ENCODE measurements around the gene SPRR2E.

Gene SPRR2E

GRCh38 chr1:153094426-153094825 is at the start of gene SPRR2E:
TSS of gene SPRR2E (minus strand) at chr1:153094526. CDS start at chr1:153093751, 775 bp downstream.
- Histone ChIP-seq H3K36me3 (ENCODE audit: control insufficient read depth in 2 of 2, insufficient read depth in 1 of 2, low read length in 2 of 2) (no peaks in the 10 kb centered on the region), H3K4me1 (ENCODE audit: control insufficient read depth, insufficient read depth, low read length) (no peaks in the 10 kb centered on the region), H3K27ac (ENCODE audit: extremely low read depth, low read depth, low read length) (no peak within 1 kb of the TSS), H3K9me3 (ENCODE audit: control insufficient read depth, insufficient read depth, low read depth, low read length) (no peaks in the 10 kb centered on the region), H3K4me3 (ENCODE audit: low read depth, low read length) (no peak within 1 kb of the TSS)
- CTCF ChIA-PET: no interaction called here
- POLR2A ChIA-PET: no interaction called here
- TF ChIP-seq, protein P1, sequence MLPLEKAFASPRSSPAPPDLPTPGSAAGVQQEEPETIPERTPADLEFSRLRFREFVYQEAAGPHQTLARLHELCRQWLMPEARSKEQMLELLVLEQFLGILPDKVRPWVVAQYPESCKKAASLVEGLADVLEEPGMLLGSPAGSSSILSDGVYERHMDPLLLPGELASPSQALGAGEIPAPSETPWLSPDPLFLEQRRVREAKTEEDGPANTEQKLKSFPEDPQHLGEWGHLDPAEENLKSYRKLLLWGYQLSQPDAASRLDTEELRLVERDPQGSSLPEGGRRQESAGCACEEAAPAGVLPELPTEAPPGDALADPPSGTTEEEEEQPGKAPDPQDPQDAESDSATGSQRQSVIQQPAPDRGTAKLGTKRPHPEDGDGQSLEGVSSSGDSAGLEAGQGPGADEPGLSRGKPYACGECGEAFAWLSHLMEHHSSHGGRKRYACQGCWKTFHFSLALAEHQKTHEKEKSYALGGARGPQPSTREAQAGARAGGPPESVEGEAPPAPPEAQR (tag by site-specific recombination; IDR thresholded peaks at IDR 0.05): no peak
- TF ChIP-seq GLIS1 (tag by site-specific recombination; IDR thresholded peaks at IDR 0.05) (no peak), ZNF624 (tag by site-specific recombination; IDR thresholded peaks at IDR 0.05) (no peak), ZNF19 (tag by site-specific recombination; IDR thresholded peaks at IDR 0.05; ENCODE audit: low read depth) (no peak), ZNF707 (tag by site-specific recombination; IDR thresholded peaks at IDR 0.05) (no peak), ZBTB21 (tag by site-specific recombination; IDR thresholded peaks at IDR 0.05) (no peak), ZBTB7A (tag by site-specific recombination; IDR thresholded peaks at IDR 0.05; ENCODE audit: low read depth) (no peak), ZSCAN23 (tag by site-specific recombination; IDR thresholded peaks at IDR 0.05) (no peak), ZNF433 (tag by site-specific recombination; IDR thresholded peaks at IDR 0.05; ENCODE audit: low read depth) (no peak), GLI4 (tag by site-specific recombination; IDR thresholded peaks at IDR 0.05) (no peak), IKZF3 (tag by site-specific recombination; IDR thresholded peaks at IDR 0.05) (no peak), TRIM28 (IDR thresholded peaks at IDR 0.05; ENCODE audit: borderline replicate concordance, low read length) (no peak), ZNF140 (tag by site-specific recombination; IDR thresholded peaks at IDR 0.05) (no peak), ZNF792 (tag by site-specific recombination; IDR thresholded peaks at IDR 0.05) (no peak), ZNF560 (tag by site-specific recombination; IDR thresholded peaks at IDR 0.05; ENCODE audit: borderline replicate concordance) (no peak), ZEB2 (tag by site-specific recombination; IDR thresholded peaks at IDR 0.05) (no peak)
- TF ChIP-seq, protein P2, sequence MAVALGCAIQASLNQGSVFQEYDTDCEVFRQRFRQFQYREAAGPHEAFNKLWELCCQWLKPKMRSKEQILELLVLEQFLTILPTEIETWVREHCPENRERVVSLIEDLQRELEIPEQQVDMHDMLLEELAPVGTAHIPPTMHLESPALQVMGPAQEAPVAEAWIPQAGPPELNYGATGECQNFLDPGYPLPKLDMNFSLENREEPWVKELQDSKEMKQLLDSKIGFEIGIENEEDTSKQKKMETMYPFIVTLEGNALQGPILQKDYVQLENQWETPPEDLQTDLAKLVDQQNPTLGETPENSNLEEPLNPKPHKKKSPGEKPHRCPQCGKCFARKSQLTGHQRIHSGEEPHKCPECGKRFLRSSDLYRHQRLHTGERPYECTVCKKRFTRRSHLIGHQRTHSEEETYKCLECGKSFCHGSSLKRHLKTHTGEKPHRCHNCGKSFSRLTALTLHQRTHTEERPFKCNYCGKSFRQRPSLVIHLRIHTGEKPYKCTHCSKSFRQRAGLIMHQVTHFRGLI (tag by site-specific recombination; IDR thresholded peaks at IDR 0.05): no peak
- TF ChIP-seq, protein P3, sequence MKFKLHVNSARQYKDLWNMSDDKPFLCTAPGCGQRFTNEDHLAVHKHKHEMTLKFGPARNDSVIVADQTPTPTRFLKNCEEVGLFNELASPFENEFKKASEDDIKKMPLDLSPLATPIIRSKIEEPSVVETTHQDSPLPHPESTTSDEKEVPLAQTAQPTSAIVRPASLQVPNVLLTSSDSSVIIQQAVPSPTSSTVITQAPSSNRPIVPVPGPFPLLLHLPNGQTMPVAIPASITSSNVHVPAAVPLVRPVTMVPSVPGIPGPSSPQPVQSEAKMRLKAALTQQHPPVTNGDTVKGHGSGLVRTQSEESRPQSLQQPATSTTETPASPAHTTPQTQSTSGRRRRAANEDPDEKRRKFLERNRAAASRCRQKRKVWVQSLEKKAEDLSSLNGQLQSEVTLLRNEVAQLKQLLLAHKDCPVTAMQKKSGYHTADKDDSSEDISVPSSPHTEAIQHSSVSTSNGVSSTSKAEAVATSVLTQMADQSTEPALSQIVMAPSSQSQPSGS (tag by site-specific recombination; IDR thresholded peaks at IDR 0.05; ENCODE audit: low read depth): no peak

GRCh38 chr1:153141377-153141776 is 47.1 kb upstream of the SPRR2E start:
- POLR2A ChIA-PET: no interaction called here
- Histone ChIP-seq H3K9me3 (ENCODE audit: control insufficient read depth, insufficient read depth, low read depth, low read length) (no peaks in the 10 kb centered on the region), H3K27ac (ENCODE audit: extremely low read depth, low read depth, low read length) (no peak overlapping the region), H3K36me3 (ENCODE audit: control insufficient read depth in 2 of 2, insufficient read depth in 1 of 2, low read length in 2 of 2) (no peaks in the 10 kb centered on the region), H3K4me1 (ENCODE audit: control insufficient read depth, insufficient read depth, low read length) (no peaks in the 10 kb centered on the region), H3K4me3 (ENCODE audit: low read depth, low read length) (no peak overlapping the region)
- CTCF ChIA-PET: no interaction called here
- no peak for TF ChIP-seq ZIC2 (tag by site-specific recombination; IDR thresholded peaks at IDR 0.05)
- TF ChIP-seq ZFP3 (tag by site-specific recombination; IDR thresholded peaks at IDR 0.05; ENCODE audit: low read depth): no peak
- no peak for TF ChIP-seq SALL2 (tag by site-specific recombination; IDR thresholded peaks at IDR 0.05; ENCODE audit: borderline replicate concordance)
- no peak for TF ChIP-seq ZNF626 (tag by site-specific recombination; IDR thresholded peaks at IDR 0.05)
- TF ChIP-seq MZF1 (tag by site-specific recombination; IDR thresholded peaks at IDR 0.05; ENCODE audit: borderline replicate concordance): no peak
- TF ChIP-seq ZNF488 (tag by site-specific recombination; IDR thresholded peaks at IDR 0.05): no peak
- TF ChIP-seq KLF7 (tag by site-specific recombination; IDR thresholded peaks at IDR 0.05; ENCODE audit: borderline replicate concordance): no peak
- no peak for TF ChIP-seq SP7 (tag by site-specific recombination; IDR thresholded peaks at IDR 0.05)
- no peak for TF ChIP-seq HOXA7 (CRISPR knock-in tag; IDR thresholded peaks at IDR 0.05; ENCODE audit: borderline replicate concordance)
- TF ChIP-seq, protein P4, sequence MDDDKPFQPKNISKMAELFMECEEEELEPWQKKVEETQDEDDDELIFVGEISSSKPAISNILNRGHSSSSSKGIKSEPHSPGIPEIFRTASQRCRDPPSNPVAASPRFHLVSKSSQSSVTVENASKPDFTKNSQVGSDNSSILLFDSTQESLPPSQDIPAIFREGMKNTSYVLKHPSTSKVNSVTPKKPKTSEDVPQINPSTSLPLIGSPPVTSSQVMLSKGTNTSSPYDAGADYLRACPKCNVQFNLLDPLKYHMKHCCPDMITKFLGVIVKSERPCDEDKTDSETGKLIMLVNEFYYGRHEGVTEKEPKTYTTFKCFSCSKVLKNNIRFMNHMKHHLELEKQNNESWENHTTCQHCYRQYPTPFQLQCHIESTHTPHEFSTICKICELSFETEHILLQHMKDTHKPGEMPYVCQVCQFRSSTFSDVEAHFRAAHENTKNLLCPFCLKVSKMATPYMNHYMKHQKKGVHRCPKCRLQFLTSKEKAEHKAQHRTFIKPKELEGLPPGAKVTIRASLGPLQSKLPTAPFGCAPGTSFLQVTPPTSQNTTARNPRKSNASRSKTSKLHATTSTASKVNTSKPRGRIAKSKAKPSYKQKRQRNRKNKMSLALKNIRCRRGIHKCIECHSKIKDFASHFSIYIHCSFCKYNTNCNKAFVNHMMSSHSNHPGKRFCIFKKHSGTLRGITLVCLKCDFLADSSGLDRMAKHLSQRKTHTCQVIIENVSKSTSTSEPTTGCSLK (tag by site-specific recombination; IDR thresholded peaks at IDR 0.05): no peak
- TF ChIP-seq ZNF623 (tag by site-specific recombination; IDR thresholded peaks at IDR 0.05): no peak
